Activated T-cell treated with anti-CD3 and anti-CD28 coated beads, Interleukin-2, amount 50 U/mL, for 4 hours (primary cell): ENCODE measurements around the gene ARID5B. TPM values are rescaled to one million over a fixed set of nuclear protein-coding genes. Genes with fewer than 3 reads are reported as not detected.
A peak's percentile ranks its signal among the peaks of the same experiment; 100 is the strongest.

ENCODE experiments used
- ATAC-seq, 2 donors: fragments of 200-7000 bp; cut with Tn5 transposase; one replicate each; pipeline ENCODE4 v1.10.0; 2021
- DNase-seq: peaks from one replicate; pipeline ENCODE4 v3.0.0-alpha.2; 2020
- H3K27me3 Mint-ChIP-seq: one replicate; pipeline ENCODE4 v1.8.0; 2021; ENCODE audit warnings: low read depth, mixed read lengths
- H3K36me3 Mint-ChIP-seq: one replicate; pipeline ENCODE4 v1.8.0; 2022; ENCODE audit warnings: mixed read lengths; ENCODE audit not compliant: insufficient read depth
- H3K4me1 Mint-ChIP-seq: one replicate; pipeline ENCODE4 v1.8.0; 2021; ENCODE audit warnings: low read depth, mixed read lengths
- H3K4me3 Mint-ChIP-seq: one replicate; pipeline ENCODE4 v1.8.0; 2021; ENCODE audit warnings: mild to moderate bottlenecking, moderate library complexity, mixed read lengths
- H3K9me3 Mint-ChIP-seq: one replicate; pipeline ENCODE4 v1.8.0; 2021; ENCODE audit warnings: mixed read lengths
- total RNA-seq, 3 donors: library from RNA; stranded (reverse); gene quantifications; one replicate each; pipeline ENCODE4 v1.2.1, GENCODE V29; 2021

Gene ARID5B
- total RNA-seq, 3 donors from 2014 or later = 50.8 to 83.7 (median 69.8) TPM

- Mint-ChIP-seq H3K4me3 (peak overlapping the region; percentile 78), H3K4me1 (peaks cover 42% of the 10 kb centered on the region), H3K27me3 (no peaks in the 10 kb centered on the region), H3K36me3 (no peaks in the 10 kb centered on the region), H3K9me3 (no peaks in the 10 kb centered on the region)
- ATAC-seq (peak; percentile 61 to 64), DNase-seq (peak; percentile 36)
These were observed 4.4 kb upstream of the ARID5B start for GRCh38 chr10:61896854-61897661.

- H3K36me3 Mint-ChIP-seq = peaks cover 7% of the 10 kb centered on the region
- H3K27me3 Mint-ChIP-seq = no peaks in the 10 kb centered on the region
- no peak for ATAC-seq
- H3K9me3 Mint-ChIP-seq = no peaks in the 10 kb centered on the region
- peaks cover 42% of the 10 kb centered on the region for H3K4me1 Mint-ChIP-seq
- peak overlapping the region; percentile 78 for H3K4me3 Mint-ChIP-seq
- no peak for DNase-seq
These were observed 3.6 kb upstream of the ARID5B start for GRCh38 chr10:61897671-61898434.

- H3K4me1 Mint-ChIP-seq = peaks cover 42% of the 10 kb centered on the region
- no peak overlapping the region for H3K4me3 Mint-ChIP-seq
- DNase-seq = no peak
- no peak for ATAC-seq
- H3K36me3 Mint-ChIP-seq = peaks cover 7% of the 10 kb centered on the region
- H3K27me3 Mint-ChIP-seq = no peaks in the 10 kb centered on the region
- no peaks in the 10 kb centered on the region for H3K9me3 Mint-ChIP-seq
These were observed 3.1 kb upstream of the ARID5B start for GRCh38 chr10:61898435-61898778.

DNA sequence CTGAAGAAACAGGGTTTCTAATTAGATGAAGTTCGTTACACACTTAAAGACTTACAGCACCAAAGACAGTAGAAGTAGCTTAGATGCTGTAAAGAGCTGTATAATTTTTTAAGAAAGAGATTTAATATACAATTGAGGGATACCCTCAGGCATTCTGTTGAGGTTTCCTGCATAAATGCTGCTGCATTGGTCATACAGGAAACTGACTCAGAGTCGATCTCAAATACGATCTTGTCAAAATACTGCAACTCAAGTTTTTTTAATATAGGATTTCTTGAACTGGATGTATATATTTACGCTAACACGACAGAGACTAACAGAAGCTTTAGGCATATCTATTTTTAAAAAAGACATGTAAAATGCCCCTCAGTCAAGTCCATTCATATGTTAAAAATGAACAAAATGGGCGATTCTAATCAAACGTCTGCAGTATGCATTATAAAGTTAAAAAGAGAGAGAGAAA lies 2.4 kb upstream of the ARID5B start:
- Mint-ChIP-seq H3K4me3 (peak overlapping the region; percentile 98), H3K9me3 (no peaks in the 10 kb centered on the region), H3K4me1 (peaks cover 40% of the 10 kb centered on the region), H3K27me3 (no peaks in the 10 kb centered on the region), H3K36me3 (peaks cover 7% of the 10 kb centered on the region)
- ATAC-seq = no peak
- no peak for DNase-seq

DNA sequence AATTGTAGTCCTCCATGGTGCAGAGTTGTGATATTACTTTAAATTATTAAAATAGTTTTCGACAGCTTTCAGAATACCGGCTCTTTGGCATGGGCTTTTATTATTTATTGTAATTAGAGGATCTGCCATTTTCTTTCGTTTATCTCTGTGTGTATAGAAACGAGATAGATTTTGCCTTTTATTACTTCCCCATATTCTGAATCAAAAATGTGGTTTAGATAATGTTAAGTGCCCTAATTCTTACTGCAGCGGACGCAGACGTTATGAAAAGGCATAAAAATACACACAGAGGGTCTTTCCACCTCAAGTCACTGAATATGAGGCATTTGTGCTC lies 1.9 kb upstream of the ARID5B start:
- no peaks in the 10 kb centered on the region for H3K27me3 Mint-ChIP-seq
- peaks cover 7% of the 10 kb centered on the region for H3K36me3 Mint-ChIP-seq
- no peak for DNase-seq
- no peak for ATAC-seq
- peaks cover 39% of the 10 kb centered on the region for H3K4me1 Mint-ChIP-seq
- no peaks in the 10 kb centered on the region for H3K9me3 Mint-ChIP-seq
- peak overlapping the region; percentile 98 for H3K4me3 Mint-ChIP-seq

- H3K27me3 Mint-ChIP-seq = no peaks in the 10 kb centered on the region
- peak; percentile 36 for DNase-seq
- H3K4me3 Mint-ChIP-seq = peak overlapping the region; percentile 98
- ATAC-seq = peak; percentile 2 to 4
- H3K4me1 Mint-ChIP-seq = peaks cover 43% of the 10 kb centered on the region
- no peaks in the 10 kb centered on the region for H3K9me3 Mint-ChIP-seq
- H3K36me3 Mint-ChIP-seq = peaks cover 7% of the 10 kb centered on the region
These were observed 1.3 kb upstream of the ARID5B start for GRCh38 chr10:61899997-61900828.

DNA sequence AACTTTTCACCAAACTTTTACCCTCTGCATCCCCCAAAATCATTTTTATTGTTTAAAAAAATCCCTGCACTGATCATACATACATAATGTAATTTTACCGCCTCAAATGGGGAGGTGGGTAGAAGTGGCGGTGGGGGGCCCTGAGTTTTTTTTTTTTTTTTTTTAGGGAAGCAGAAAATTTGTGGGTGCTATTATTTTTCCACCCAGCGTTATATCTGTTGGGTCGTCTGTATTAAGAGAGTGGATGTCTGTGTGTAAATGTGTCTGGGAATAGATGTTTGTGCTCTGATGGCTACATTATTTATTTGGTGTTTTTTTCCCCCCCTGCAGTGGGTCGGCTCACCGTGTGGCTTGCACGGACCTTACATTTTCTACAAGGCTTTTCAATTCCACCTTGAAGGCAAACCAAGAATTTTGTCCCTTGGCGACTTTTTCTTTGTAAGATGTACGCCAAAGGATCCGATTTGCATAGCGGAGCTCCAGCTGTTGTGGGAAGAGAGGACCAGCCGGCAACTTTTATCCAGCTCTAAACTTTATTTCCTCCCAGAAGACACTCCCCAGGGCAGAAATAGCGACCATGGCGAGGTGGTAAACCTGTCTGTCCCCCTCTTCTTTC lies 438 bp downstream of the ARID5B start:
- Mint-ChIP-seq H3K9me3 (no peaks in the 10 kb centered on the region), H3K36me3 (peaks cover 7% of the 10 kb centered on the region), H3K4me1 (peaks cover 51% of the 10 kb centered on the region), H3K4me3 (peak overlapping the region; percentile 98), H3K27me3 (no peaks in the 10 kb centered on the region)
- DNase-seq = no peak
- ATAC-seq = no peak

- H3K36me3 Mint-ChIP-seq = peaks cover 7% of the 10 kb centered on the region
- DNase-seq (peak; percentile 71), ATAC-seq (peak; percentile 25 to 32)
- H3K4me1 Mint-ChIP-seq = peaks cover 49% of the 10 kb centered on the region
- peak overlapping the region; percentile 98 for H3K4me3 Mint-ChIP-seq
- H3K9me3 Mint-ChIP-seq = no peaks in the 10 kb centered on the region
- no peaks in the 10 kb centered on the region for H3K27me3 Mint-ChIP-seq
These were observed 1.1 kb downstream of the ARID5B start for GRCh38 chr10:61902445-61903220.

DNA sequence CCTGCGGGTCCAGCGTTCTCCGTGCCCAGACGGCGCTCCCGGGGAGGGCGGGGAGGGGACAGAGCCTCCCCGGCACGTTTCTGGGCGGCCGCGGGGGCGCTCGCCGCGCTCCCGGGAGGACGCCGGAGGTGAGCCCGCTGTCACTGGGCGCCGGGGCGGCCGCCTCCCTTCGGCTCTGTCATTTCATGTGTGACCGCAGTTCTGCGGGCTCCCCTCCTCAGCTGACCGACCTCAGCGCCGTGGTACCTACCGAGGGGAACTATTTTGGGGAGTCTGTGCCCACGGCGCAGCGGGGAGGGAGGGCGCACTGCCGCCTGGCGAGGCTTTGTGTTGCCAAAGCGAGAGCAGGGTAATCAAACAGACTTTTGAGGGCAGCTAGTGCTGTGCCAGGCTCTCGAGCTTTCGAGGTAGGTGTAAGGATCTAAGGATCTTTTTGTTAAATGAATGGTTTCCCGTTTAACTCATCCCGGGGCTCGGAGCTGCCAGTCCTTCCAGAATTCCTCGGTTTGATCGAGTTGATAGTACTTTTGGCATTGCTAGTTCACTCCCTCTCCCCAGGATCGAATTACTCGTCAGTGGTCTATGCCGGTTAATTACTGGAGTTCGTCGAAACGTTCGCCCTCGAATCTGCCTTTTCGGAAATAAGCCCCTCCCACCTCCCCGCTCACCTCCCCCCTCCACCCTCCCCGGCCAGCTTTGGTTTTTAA lies 1.9 kb downstream of the ARID5B start:
- ATAC-seq (peak; percentile 56 to 64), DNase-seq (peak; percentile 59)
- Mint-ChIP-seq H3K36me3 (peaks cover 10% of the 10 kb centered on the region), H3K4me3 (peak overlapping the region; percentile 98), H3K9me3 (no peaks in the 10 kb centered on the region), H3K4me1 (peaks cover 44% of the 10 kb centered on the region), H3K27me3 (no peaks in the 10 kb centered on the region)

GRCh38 chr10:61903928-61904344 lies 2.4 kb downstream of the ARID5B start:
- ATAC-seq (no peak), DNase-seq (no peak)
- peaks cover 41% of the 10 kb centered on the region for H3K4me1 Mint-ChIP-seq
- H3K4me3 Mint-ChIP-seq = peak overlapping the region; percentile 98
- H3K36me3 Mint-ChIP-seq = peaks cover 12% of the 10 kb centered on the region
- no peaks in the 10 kb centered on the region for H3K27me3 Mint-ChIP-seq
- H3K9me3 Mint-ChIP-seq = no peaks in the 10 kb centered on the region

DNA sequence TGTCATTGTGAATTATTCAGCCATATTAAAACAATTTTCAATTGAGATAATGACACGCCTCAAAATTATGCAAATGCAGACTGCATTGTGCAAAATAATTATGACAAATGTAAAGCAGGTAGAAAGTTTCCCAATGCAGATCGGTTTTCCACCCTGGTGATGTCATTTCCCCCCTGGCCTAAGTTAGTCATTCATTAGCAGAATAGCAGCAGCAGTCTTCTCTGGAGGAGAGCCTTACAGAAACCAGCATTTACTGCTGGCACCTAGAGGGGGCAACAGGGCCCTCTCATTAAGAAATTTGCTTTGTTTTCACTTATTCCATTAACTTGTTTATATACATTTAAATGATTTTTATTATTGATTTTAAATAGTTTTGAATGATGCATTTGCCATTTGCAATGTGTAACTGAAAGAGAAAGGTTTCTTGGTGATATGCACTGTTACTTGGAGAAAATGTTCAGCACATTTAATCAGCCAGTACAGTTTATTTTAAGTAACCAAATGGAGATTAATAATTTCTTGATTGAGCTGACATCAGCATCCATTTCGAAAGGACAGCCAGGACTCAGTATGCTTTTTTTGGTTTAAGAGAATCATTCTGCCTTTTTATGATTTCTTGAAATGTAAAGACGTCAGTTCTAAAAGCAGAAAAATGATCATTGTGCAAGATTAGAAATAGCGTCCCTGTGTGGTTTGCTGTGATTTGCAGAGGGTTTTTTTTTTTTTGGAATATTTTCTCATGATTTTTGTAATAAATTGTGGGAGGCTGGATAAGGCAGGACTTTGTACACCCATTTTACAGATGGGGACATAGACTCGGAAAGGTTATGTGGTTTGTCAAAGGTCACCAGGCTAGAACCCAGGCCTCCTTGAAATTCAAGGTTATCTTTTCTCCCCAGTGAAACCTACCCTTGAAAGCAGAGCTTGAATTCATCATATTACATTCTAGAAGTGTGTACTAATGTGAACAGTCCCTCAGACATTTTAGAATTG lies 3.5 kb downstream of the ARID5B start:
- H3K27me3 Mint-ChIP-seq = no peaks in the 10 kb centered on the region
- DNase-seq (peak; percentile 60), ATAC-seq (peak; percentile 35 to 38)
- peaks cover 18% of the 10 kb centered on the region for H3K36me3 Mint-ChIP-seq
- no peaks in the 10 kb centered on the region for H3K9me3 Mint-ChIP-seq
- peaks cover 38% of the 10 kb centered on the region for H3K4me1 Mint-ChIP-seq
- H3K4me3 Mint-ChIP-seq = peak overlapping the region; percentile 98
